Measurements from ENCODE around the gene NRP1.

DNA sequence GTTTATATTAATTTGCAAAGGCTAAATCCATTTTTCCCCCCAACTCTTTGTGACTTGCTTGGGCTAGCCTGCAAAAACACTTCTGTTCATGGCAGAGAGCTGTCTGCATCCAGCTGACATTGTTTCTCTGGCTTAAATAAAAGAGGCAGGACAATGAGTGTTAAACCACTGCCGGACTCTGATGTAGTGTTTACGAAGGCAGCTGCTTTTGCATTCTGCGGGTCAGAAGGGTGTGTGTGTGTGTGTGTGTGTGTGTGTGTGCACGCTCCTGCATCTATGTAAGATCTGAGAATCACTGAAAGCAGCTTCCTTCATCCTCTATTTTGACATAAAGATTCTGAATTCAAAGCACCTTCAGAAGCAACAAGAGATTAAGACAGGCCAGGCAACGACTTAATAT is 28.3 kb downstream of the NRP1 start:
- TF ChIP-seq RAD21 (IDR thresholded peaks at IDR 0.05 in 1 of 2, conservative IDR thresholded peaks at IDR 0.05 in 1 of 2; ENCODE audit: low read depth in 2 of 2, low read length in 2 of 2) (no peak), POLR2A (IDR thresholded peaks at IDR 0.05; ENCODE audit: control extremely low read depth in 1 of 2, low read depth in 2 of 2, low read length in 2 of 2) (no peak), KDM1A (IDR thresholded peaks at IDR 0.05; ENCODE audit: borderline replicate concordance, low read length) (no peak), JUND (IDR thresholded peaks at IDR 0.05; ENCODE audit: low read length) (no peak), EGR1 (IDR thresholded peaks at IDR 0.05; ENCODE audit: borderline replicate concordance, low read depth, low read length) (no peak), SIN3A (conservative IDR thresholded peaks at IDR 0.05 in 1 of 2, IDR thresholded peaks at IDR 0.05 in 1 of 2; ENCODE audit: low read depth in 1 of 2, low read length in 2 of 2) (no peak), POLR2AphosphoS5 (IDR thresholded peaks at IDR 0.05; ENCODE audit: low read depth, low read length) (no peak), POU5F1 (IDR thresholded peaks at IDR 0.05; ENCODE audit: low read depth, low read length) (no peak), CREB1 (IDR thresholded peaks at IDR 0.05) (no peak), CHD1 (IDR thresholded peaks at IDR 0.05; ENCODE audit: low read depth, low read length) (no peak), EZH2 (IDR thresholded peaks at IDR 0.05; ENCODE audit: low read depth, low read length, severe bottlenecking) (no peak)
- TF ChIP-seq, protein P1, sequence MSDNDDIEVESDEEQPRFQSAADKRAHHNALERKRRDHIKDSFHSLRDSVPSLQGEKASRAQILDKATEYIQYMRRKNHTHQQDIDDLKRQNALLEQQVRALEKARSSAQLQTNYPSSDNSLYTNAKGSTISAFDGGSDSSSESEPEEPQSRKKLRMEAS (IDR thresholded peaks at IDR 0.05): no peak
- TF ChIP-seq, protein P2, sequence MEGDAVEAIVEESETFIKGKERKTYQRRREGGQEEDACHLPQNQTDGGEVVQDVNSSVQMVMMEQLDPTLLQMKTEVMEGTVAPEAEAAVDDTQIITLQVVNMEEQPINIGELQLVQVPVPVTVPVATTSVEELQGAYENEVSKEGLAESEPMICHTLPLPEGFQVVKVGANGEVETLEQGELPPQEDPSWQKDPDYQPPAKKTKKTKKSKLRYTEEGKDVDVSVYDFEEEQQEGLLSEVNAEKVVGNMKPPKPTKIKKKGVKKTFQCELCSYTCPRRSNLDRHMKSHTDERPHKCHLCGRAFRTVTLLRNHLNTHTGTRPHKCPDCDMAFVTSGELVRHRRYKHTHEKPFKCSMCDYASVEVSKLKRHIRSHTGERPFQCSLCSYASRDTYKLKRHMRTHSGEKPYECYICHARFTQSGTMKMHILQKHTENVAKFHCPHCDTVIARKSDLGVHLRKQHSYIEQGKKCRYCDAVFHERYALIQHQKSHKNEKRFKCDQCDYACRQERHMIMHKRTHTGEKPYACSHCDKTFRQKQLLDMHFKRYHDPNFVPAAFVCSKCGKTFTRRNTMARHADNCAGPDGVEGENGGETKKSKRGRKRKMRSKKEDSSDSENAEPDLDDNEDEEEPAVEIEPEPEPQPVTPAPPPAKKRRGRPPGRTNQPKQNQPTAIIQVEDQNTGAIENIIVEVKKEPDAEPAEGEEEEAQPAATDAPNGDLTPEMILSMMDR (IDR thresholded peaks at IDR 0.05; ENCODE audit: control extremely low read depth in 1 of 3, insufficient read depth in 1 of 3, low read depth in 1 of 3, low read length in 3 of 3): no peak
